Cardiac atrium fibroblast (primary cell): ENCODE results near the gene ZMYND10. TPM values are rescaled to one million over a fixed set of nuclear protein-coding genes. Genes with fewer than 3 reads are reported as not detected.

ENCODE experiments used
- total RNA-seq: library from RNA; depleted of rRNA; stranded (reverse); fragments of >200 nt; gene quantifications from 2 replicates; pipeline ENCODE4 v1.2.3, GENCODE V29; 2015

ZMYND10 gene
- under 0.01 TPM in 1 of 2 replicates, not detected in the other for total RNA-seq

GRCh38 chr3:50345586-50346234, at the start of gene ZMYND10:
Gene ZMYND10 (minus strand): TSS chr3:50345732. CDS start chr3:50345579, 153 bp downstream.

GRCh38 chr3:50358911-50359759, 13.6 kb upstream of the ZMYND10 start, which contains the start of gene TMEM115:
Gene TMEM115 (minus strand): TSS chr3:50359521. CDS start chr3:50359063, 458 bp downstream.

GRCh38 chr3:50350527-50351322, 5.2 kb upstream of the ZMYND10 start, which contains the start of the genes CYB561D2 and NPRL2:
Gene CYB561D2 (plus strand): TSS chr3:50350862. CDS start chr3:50351434, 572 bp downstream.
Gene NPRL2 (minus strand): TSS chr3:50350775. CDS start chr3:50350652, 123 bp downstream.

GRCh38 chr3:50340448-50341329, 4.8 kb downstream of the ZMYND10 start, which contains the start of gene RASSF1:
Gene RASSF1 (minus strand): TSS chr3:50340836. CDS start chr3:50340805, 31 bp downstream.

GRCh38 chr3:50327943-50328691, 17.4 kb downstream of the ZMYND10 start, which contains the start of gene TUSC2:
Gene TUSC2 (minus strand): TSS chr3:50328223. CDS start chr3:50328099, 124 bp downstream.

GRCh38 chr3:50322386-50323091, 23.0 kb downstream of the ZMYND10 start, which contains the start of gene HYAL2:
Gene HYAL2 (minus strand): TSS chr3:50322745. CDS start chr3:50320489, 2,256 bp downstream.

GRCh38 chr3:50303013-50303815, 42.3 kb downstream of the ZMYND10 start, which contains the start of gene HYAL1:
Gene HYAL1 (minus strand): TSS chr3:50303574. CDS start chr3:50302956, 618 bp downstream.

GRCh38 chr3:50298836-50299637, 46.5 kb downstream of the ZMYND10 start, which contains the start of the genes HYAL3 and NAA80:
Gene HYAL3 (minus strand): TSS chr3:50299405. CDS start chr3:50295602, 3,803 bp downstream.
Gene NAA80 (minus strand): TSS chr3:50299405. CDS start chr3:50297463, 1,942 bp downstream.

GRCh38 chr3:50292159-50293078, 53.1 kb downstream of the ZMYND10 start, which contains the start of gene IFRD2:
Gene IFRD2 (minus strand): TSS chr3:50292429. CDS start chr3:50292274, 155 bp downstream.

Other genes with a start within 250 kb of the ZMYND10 start
- gene SEMA3F, start 190.4 kb downstream of the ZMYND10 start, total RNA-seq, result 6.5 and 20.9 TPM in 2 replicates
- gene GNAT1, start 154.1 kb downstream of the ZMYND10 start, total RNA-seq, result not detected in 2 replicates
- not detected in 2 replicates for gene SLC38A3, start 140.5 kb downstream of the ZMYND10 start, total RNA-seq
- 252 and 308 TPM in 2 replicates for gene GNAI2, start 109.5 kb downstream of the ZMYND10 start, total RNA-seq
- gene SEMA3B, start 76.6 kb downstream of the ZMYND10 start, total RNA-seq, result 1.4 and 3.4 TPM in 2 replicates
- not detected in 2 replicates for gene LSMEM2, start 66.6 kb downstream of the ZMYND10 start, total RNA-seq
- 47.1 and 55.2 TPM in 2 replicates for gene IFRD2, start 53.3 kb downstream of the ZMYND10 start, total RNA-seq
- 6.5 and 7.8 TPM in 2 replicates for gene HYAL3, start 46.3 kb downstream of the ZMYND10 start, total RNA-seq
- gene NAA80, start 46.3 kb downstream of the ZMYND10 start, total RNA-seq, result 8.1 and 11.8 TPM in 2 replicates
- 5.0 and 6.1 TPM in 2 replicates for gene HYAL1, start 42.2 kb downstream of the ZMYND10 start, total RNA-seq
- gene HYAL2, start 23.0 kb downstream of the ZMYND10 start, total RNA-seq, result 70.0 and 100 TPM in 2 replicates
- 15.2 and 23.3 TPM in 2 replicates for gene TUSC2, start 17.5 kb downstream of the ZMYND10 start, total RNA-seq
- gene RASSF1, start 4.9 kb downstream of the ZMYND10 start, total RNA-seq, result 36.5 and 37.7 TPM in 2 replicates
- 18.6 and 20.7 TPM in 2 replicates for gene NPRL2, start 5.0 kb upstream of the ZMYND10 start, total RNA-seq
- gene CYB561D2, start 5.1 kb upstream of the ZMYND10 start, total RNA-seq, result 23.1 and 44.6 TPM in 2 replicates
- 67.6 and 73.3 TPM in 2 replicates for gene TMEM115, start 13.8 kb upstream of the ZMYND10 start, total RNA-seq
- not detected in 2 replicates for gene CACNA2D2, start 157.9 kb upstream of the ZMYND10 start, total RNA-seq
- 4.5 and 11.9 TPM in 2 replicates for gene C3orf18, start 222.0 kb upstream of the ZMYND10 start, total RNA-seq
- gene HEMK1, start 223.8 kb upstream of the ZMYND10 start, total RNA-seq, result 6.8 and 19.5 TPM in 2 replicates